Fibroblast of lung (primary cell): Measurements from ENCODE around the gene PRCD. TPM values are rescaled to one million over a fixed set of nuclear protein-coding genes. Genes with fewer than 3 reads are reported as not detected.

ENCODE experiments used
- DNase-seq, 2 donors: peaks; one replicate each; pipeline versions ENCODE4 v3.0.0 to v3.0.0-alpha.2; 2010; ENCODE audit warnings: low read depth in 2 of 2
- H2AFZ ChIP-seq: 2 replicates; pipeline ENCODE4 v1.5.1; 2012; ENCODE audit warnings: low read length, control low read depth, inconsistent platforms
- H3K27ac ChIP-seq: 2 replicates; pipeline ENCODE4 v1.5.1; 2011; ENCODE audit warnings: low read length, control low read depth; ENCODE audit not compliant: insufficient read depth
- H3K27me3 ChIP-seq: 2 replicates; pipeline ENCODE4 v1.5.1; 2011; ENCODE audit warnings: mild to moderate bottlenecking, low read length; ENCODE audit not compliant: control insufficient read depth, insufficient read depth
- H3K36me3 ChIP-seq: 2 replicates; pipeline ENCODE4 v1.5.1; 2011; ENCODE audit warnings: low read length; ENCODE audit not compliant: control insufficient read depth, insufficient read depth
- H3K4me1 ChIP-seq: 2 replicates; pipeline ENCODE4 v1.5.1; 2011; ENCODE audit warnings: low read length; ENCODE audit not compliant: control insufficient read depth, insufficient read depth; ENCODE audit errors: extremely low read depth
- H3K4me2 ChIP-seq: 2 replicates; pipeline ENCODE4 v1.5.1; 2011; ENCODE audit warnings: low read length, control low read depth; ENCODE audit not compliant: insufficient read depth; ENCODE audit errors: extremely low read depth
- H3K4me3 ChIP-seq, 4 experiments: fragments of 200-600 bp in 1 of 4; sonication (generic) in 1 of 4; replicated peaks in 1 of 4; 2 replicates each; pipeline ENCODE4 v1.5.1; 2011 to 2016; ENCODE audit warnings: low read length in 4 of 4, low read depth in 3 of 4, mild to moderate bottlenecking in 3 of 4, control low read depth in 2 of 4, inconsistent platforms in 1 of 4, mixed read lengths in 1 of 4; ENCODE audit not compliant: insufficient read depth in 1 of 4; ENCODE audit errors: control extremely low read depth in 1 of 4
- H3K79me2 ChIP-seq: 2 replicates; pipeline ENCODE4 v1.5.1; 2012; ENCODE audit warnings: mild to moderate bottlenecking, low read length, inconsistent platforms; ENCODE audit not compliant: control insufficient read depth, insufficient read depth
- H3K9ac ChIP-seq: 2 replicates; pipeline ENCODE4 v1.5.1; 2011; ENCODE audit warnings: mild to moderate bottlenecking, low read length, control low read depth; ENCODE audit not compliant: insufficient read depth
- H3K9me3 ChIP-seq: 2 replicates; pipeline ENCODE4 v1.5.1; 2012; ENCODE audit warnings: low read depth, low read length; ENCODE audit not compliant: control insufficient read depth, insufficient read depth
- H4K20me1 ChIP-seq: 2 replicates; pipeline ENCODE4 v1.5.1; 2011; ENCODE audit warnings: low read length; ENCODE audit not compliant: control insufficient read depth, insufficient read depth; ENCODE audit errors: extremely low read depth
- CTCF ChIP-seq, 2 donors: IDR thresholded peaks in 1 of 2; conservative IDR thresholded peaks in 1 of 2; 1 replicate in 1 of 2; 2 replicates in 1 of 2; pipeline ENCODE4 v1.5.1; 2011 to 2012; ENCODE audit warnings: low read length in 2 of 2, control low read depth in 1 of 2, inconsistent platforms in 1 of 2, low read depth in 1 of 2, mild to moderate bottlenecking in 1 of 2
- EZH2 ChIP-seq: IDR thresholded peaks from 2 replicates; pipeline ENCODE4 v1.5.1; 2012; ENCODE audit warnings: low read length, control low read depth, mild to moderate bottlenecking; ENCODE audit errors: missing control alignments
- polyA plus RNA-seq, 2 donors: library from polyadenylated mRNA; depleted of rRNA in 1 of 2; stranded (reverse) in 1 of 2; unstranded in 1 of 2; fragments of >200 nt; gene quantifications; 2 replicates each; pipeline ENCODE4 v1.2.1, GENCODE V29; 2011 to 2012; ENCODE audit warnings: missing spikeins in 1 of 2
- total RNA-seq: library from RNA; depleted of rRNA; stranded (reverse); fragments of >200 nt; gene quantifications from 2 replicates; pipeline ENCODE4 v1.2.1, GENCODE V29; 2014

PRCD gene
- total and polyA plus RNA-seq, 2 donors (not counting 1 experiment from before 2014, with no cell fraction given) = 0.89 to 4.3 TPM

- peak overlapping the region; percentile 2 for H2AFZ ChIP-seq
- TF ChIP-seq CTCF (conservative IDR thresholded peaks at IDR 0.05 in 1 of 2, IDR thresholded peaks at IDR 0.05 in 1 of 2; ENCODE audit: low read depth in 1 of 2, low read length in 2 of 2) (no peak), EZH2 (no peak)
- H3K9me3 ChIP-seq = no peaks in the 10 kb centered on the region
- H3K4me3 ChIP-seq = no peak overlapping the region
- H3K36me3 ChIP-seq = no peaks in the 10 kb centered on the region
- H3K79me2 ChIP-seq = no peaks in the 10 kb centered on the region
- H3K9ac ChIP-seq = peak overlapping the region; percentile 37
- DNase-seq = no peak
- H4K20me1 ChIP-seq = no peaks in the 10 kb centered on the region
- H3K4me1 ChIP-seq = peaks cover 20% of the 10 kb centered on the region
- H3K4me2 ChIP-seq = peak overlapping the region; percentile 54
- peak overlapping the region; percentile 69 for H3K27ac ChIP-seq
- no peaks in the 10 kb centered on the region for H3K27me3 ChIP-seq
Measured at GRCh38 chr17:76493505-76494167, 46.2 kb upstream of the PRCD start.

GRCh38 chr17:76495663-76496400 is 44.0 kb upstream of the PRCD start:
- no peaks in the 10 kb centered on the region for H3K79me2 ChIP-seq

More at GRCh38 chr17:76495663-76496400, 44.0 kb upstream of the PRCD start:
- Histone ChIP-seq H3K4me2 (no peak overlapping the region), H3K27me3 (no peaks in the 10 kb centered on the region), H2AFZ (no peak overlapping the region), H3K4me3 (no peak overlapping the region), H4K20me1 (no peaks in the 10 kb centered on the region), H3K36me3 (no peaks in the 10 kb centered on the region), H3K9ac (no peak overlapping the region), H3K4me1 (peaks cover 22% of the 10 kb centered on the region), H3K27ac (no peak overlapping the region), H3K9me3 (no peaks in the 10 kb centered on the region)
- no peak for DNase-seq
- TF ChIP-seq CTCF (conservative IDR thresholded peaks at IDR 0.05 in 1 of 2, IDR thresholded peaks at IDR 0.05 in 1 of 2; ENCODE audit: low read depth in 1 of 2, low read length in 2 of 2) (no peak), EZH2 (no peak)
